SK-N-SH treated with all-trans-retinoic acid at 6 μM for 48 hours (cell line): ENCODE measurements around the gene PEDS1.

Source experiments
- ISL1 ChIP-seq: fragments of 250-450 bp; sonication (Bioruptor Pico); IDR thresholded peaks from 2 replicates; pipeline ENCODE4 v2.1.2; 2022; ENCODE audit warnings: mild to moderate bottlenecking, moderate library complexity
- RARB ChIP-seq: fragments of 250-450 bp; sonication (Bioruptor Pico); IDR thresholded peaks from 2 replicates; pipeline ENCODE4 v1.8.0; 2021; ENCODE audit warnings: mild to moderate bottlenecking, moderate library complexity
- SNAI2 ChIP-seq: fragments of 250-450 bp; sonication (Bioruptor Pico); IDR thresholded peaks from 2 replicates; pipeline ENCODE4 v1.5.0; 2020; ENCODE audit warnings: mild to moderate bottlenecking, moderate library complexity
- ZFP30 ChIP-seq: fragments of 450-650 bp; formaldehyde crosslinking; IDR thresholded peaks from 2 replicates; pipeline ENCODE4 v1.5.0; 2022; ENCODE audit warnings: mild to moderate bottlenecking, moderate library complexity

- TF ChIP-seq ISL1 (CRISPR knock-in tag) = no peak
- no peak for TF ChIP-seq ZFP30 (CRISPR knock-in tag)
- TF ChIP-seq RARB (CRISPR knock-in tag) = no peak
- no peak for TF ChIP-seq SNAI2 (CRISPR knock-in tag)
Observed at GRCh38 chr20:50197463-50198179, 44.1 kb upstream of the PEDS1 start.
